WTC11 (cell line): Measurements from ENCODE around the gene USP10.

Experiments
- CBFB ChIP-seq: sonication (generic); formaldehyde crosslinking; IDR thresholded peaks from 2 replicates; pipeline ENCODE4 v1.8.1; 2022; ENCODE audit warnings: mild to moderate bottlenecking, low read depth, missing genetic modification reagents
- CREM ChIP-seq: sonication (generic); formaldehyde crosslinking; IDR thresholded peaks from 2 replicates; pipeline ENCODE4 v1.8.1; 2022; ENCODE audit warnings: mild to moderate bottlenecking, missing genetic modification reagents, moderate library complexity
- ETV6 ChIP-seq: sonication (generic); formaldehyde crosslinking; IDR thresholded peaks from 2 replicates; pipeline ENCODE4 v1.8.1; 2022; ENCODE audit warnings: mild to moderate bottlenecking, missing genetic modification reagents
- JUN ChIP-seq: sonication (generic); formaldehyde crosslinking; IDR thresholded peaks from 2 replicates; pipeline ENCODE4 v1.8.0; 2023; ENCODE audit warnings: mild to moderate bottlenecking, missing genetic modification reagents
- NFYB ChIP-seq: sonication (generic); formaldehyde crosslinking; conservative IDR thresholded peaks from 2 replicates; pipeline ENCODE4 v1.8.0; 2022; ENCODE audit warnings: low read depth, missing genetic modification reagents
- RORB ChIP-seq: fragments of 250-450 bp; sonication (Bioruptor Pico); IDR thresholded peaks from 2 replicates; pipeline ENCODE4 v1.9.0; 2021; ENCODE audit warnings: mild to moderate bottlenecking
- TEAD1 ChIP-seq: sonication (generic); formaldehyde crosslinking; IDR thresholded peaks from 2 replicates; pipeline ENCODE4 v1.8.0; 2022; ENCODE audit warnings: mild to moderate bottlenecking, missing genetic modification reagents
- ZBTB21 ChIP-seq: sonication (generic); formaldehyde crosslinking; IDR thresholded peaks from 2 replicates; pipeline ENCODE4 v1.8.1; 2023; ENCODE audit warnings: mild to moderate bottlenecking, missing genetic modification reagents, borderline replicate concordance
- TF ChIP-seq, protein P1 (sequence below): fragments of 200-600 bp; IDR thresholded peaks from 2 replicates; pipeline ENCODE4 v1.8.0; 2022; ENCODE audit warnings: antibody characterized with exemption
- TF ChIP-seq, protein P2 (sequence below): sonication (generic); formaldehyde crosslinking; IDR thresholded peaks from 2 replicates; pipeline ENCODE4 v1.8.0; 2022; ENCODE audit warnings: mild to moderate bottlenecking, missing genetic modification reagents
- TF ChIP-seq, protein P3 (sequence below): sonication (generic); formaldehyde crosslinking; IDR thresholded peaks from 2 replicates; pipeline ENCODE4 v1.8.1; 2022; ENCODE audit warnings: mild to moderate bottlenecking, moderate library complexity, missing genetic modification reagents
- TF ChIP-seq, protein P4 (sequence below): sonication (generic); formaldehyde crosslinking; IDR thresholded peaks from 2 replicates; pipeline ENCODE4 v1.8.1; 2023; ENCODE audit warnings: mild to moderate bottlenecking, missing genetic modification reagents, moderate library complexity

DNA sequence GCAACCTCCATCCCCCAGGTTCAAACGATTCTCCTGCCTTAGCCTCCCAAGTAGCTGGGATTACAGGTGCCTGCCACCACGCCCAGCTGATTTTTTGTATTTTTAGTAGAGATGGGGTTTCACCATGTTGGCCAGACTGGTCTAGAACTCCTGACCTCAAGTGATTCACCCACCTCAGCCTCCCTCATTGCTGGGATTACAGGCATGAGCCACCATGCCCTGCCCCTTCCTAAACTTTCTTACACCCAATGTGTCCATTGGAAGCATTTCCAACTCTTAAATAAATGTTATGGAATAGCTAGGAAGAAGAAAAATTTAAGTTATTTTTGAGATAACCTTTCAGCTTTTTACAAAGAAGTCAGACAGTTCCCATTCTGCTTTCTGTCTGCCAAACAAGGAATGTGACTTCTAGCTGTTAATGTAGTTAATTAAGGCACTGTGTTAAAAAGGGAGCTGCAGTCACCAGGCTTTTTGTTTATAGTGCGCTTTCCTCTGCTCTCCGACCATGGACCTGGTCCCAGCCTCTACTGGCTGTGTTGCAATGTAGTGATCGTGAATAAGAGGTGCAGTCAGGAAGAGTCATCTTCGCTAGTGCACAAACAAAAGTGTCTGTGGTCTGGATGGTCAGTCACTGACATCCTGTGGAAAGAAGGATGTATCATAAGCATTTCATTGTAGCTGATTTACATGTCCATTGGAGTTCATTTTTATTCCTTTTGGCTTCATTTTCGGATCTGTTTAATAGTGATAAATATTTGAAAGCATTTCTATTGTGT is 39.7 kb downstream of the USP10 start:
- TF ChIP-seq RORB (CRISPR knock-in tag) = no peak
- TF ChIP-seq, protein P1, sequence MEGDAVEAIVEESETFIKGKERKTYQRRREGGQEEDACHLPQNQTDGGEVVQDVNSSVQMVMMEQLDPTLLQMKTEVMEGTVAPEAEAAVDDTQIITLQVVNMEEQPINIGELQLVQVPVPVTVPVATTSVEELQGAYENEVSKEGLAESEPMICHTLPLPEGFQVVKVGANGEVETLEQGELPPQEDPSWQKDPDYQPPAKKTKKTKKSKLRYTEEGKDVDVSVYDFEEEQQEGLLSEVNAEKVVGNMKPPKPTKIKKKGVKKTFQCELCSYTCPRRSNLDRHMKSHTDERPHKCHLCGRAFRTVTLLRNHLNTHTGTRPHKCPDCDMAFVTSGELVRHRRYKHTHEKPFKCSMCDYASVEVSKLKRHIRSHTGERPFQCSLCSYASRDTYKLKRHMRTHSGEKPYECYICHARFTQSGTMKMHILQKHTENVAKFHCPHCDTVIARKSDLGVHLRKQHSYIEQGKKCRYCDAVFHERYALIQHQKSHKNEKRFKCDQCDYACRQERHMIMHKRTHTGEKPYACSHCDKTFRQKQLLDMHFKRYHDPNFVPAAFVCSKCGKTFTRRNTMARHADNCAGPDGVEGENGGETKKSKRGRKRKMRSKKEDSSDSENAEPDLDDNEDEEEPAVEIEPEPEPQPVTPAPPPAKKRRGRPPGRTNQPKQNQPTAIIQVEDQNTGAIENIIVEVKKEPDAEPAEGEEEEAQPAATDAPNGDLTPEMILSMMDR = no peak
- TF ChIP-seq CBFB (CRISPR knock-in tag) = no peak
- TF ChIP-seq, protein P2, sequence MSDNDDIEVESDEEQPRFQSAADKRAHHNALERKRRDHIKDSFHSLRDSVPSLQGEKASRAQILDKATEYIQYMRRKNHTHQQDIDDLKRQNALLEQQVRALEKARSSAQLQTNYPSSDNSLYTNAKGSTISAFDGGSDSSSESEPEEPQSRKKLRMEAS (CRISPR knock-in tag) = no peak
- TF ChIP-seq CREM (CRISPR knock-in tag) = no peak
- TF ChIP-seq, protein P3, sequence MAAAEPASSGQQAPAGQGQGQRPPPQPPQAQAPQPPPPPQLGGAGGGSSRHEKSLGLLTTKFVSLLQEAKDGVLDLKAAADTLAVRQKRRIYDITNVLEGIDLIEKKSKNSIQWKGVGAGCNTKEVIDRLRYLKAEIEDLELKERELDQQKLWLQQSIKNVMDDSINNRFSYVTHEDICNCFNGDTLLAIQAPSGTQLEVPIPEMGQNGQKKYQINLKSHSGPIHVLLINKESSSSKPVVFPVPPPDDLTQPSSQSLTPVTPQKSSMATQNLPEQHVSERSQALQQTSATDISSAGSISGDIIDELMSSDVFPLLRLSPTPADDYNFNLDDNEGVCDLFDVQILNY (CRISPR knock-in tag) = no peak
- no peak for TF ChIP-seq ETV6 (CRISPR knock-in tag)
- TF ChIP-seq TEAD1 = no peak
- no peak for TF ChIP-seq NFYB
- no peak for TF ChIP-seq JUN (CRISPR knock-in tag)
- TF ChIP-seq, protein P4, sequence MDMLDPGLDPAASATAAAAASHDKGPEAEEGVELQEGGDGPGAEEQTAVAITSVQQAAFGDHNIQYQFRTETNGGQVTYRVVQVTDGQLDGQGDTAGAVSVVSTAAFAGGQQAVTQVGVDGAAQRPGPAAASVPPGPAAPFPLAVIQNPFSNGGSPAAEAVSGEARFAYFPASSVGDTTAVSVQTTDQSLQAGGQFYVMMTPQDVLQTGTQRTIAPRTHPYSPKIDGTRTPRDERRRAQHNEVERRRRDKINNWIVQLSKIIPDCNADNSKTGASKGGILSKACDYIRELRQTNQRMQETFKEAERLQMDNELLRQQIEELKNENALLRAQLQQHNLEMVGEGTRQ (CRISPR knock-in tag) = no peak
- no peak for TF ChIP-seq ZBTB21 (CRISPR knock-in tag)
